COLO668 (cell line): ENCODE measurements around the gene RANBP3.

Experiments
- DNase-seq: peaks from one replicate; lab custom pipeline; 2025; ENCODE audit not compliant: unreplicated experiment; lab: John Stamatoyannopoulos, UW

RANBP3 gene

DNA sequence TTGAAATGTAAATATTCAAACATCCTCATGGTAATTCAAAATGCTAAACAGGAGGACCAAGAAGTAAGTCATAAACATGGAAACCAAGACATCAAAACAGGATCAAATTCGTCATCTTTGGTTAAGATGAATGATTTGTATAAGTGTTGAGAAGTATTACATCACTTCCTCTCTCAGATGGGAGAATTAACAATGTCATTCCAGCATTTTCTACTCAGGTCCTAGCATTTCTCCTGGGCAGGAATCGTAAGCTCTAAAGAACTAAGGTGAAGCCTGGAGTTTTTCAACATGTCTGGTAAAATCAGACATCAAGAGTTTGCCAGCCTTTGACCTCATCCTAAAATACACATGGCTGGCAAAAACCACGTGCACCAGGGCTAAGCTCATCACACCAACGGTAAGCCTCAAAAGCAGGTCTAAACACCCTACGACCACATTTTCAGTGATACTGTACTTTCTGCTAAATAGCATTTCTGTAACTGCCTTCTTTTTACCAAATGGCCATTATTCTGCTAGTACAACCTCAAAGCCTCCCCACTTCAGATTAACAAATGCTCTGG lies 24.8 kb downstream of the RANBP3 start:
- DNase-seq, result no peak

DNA sequence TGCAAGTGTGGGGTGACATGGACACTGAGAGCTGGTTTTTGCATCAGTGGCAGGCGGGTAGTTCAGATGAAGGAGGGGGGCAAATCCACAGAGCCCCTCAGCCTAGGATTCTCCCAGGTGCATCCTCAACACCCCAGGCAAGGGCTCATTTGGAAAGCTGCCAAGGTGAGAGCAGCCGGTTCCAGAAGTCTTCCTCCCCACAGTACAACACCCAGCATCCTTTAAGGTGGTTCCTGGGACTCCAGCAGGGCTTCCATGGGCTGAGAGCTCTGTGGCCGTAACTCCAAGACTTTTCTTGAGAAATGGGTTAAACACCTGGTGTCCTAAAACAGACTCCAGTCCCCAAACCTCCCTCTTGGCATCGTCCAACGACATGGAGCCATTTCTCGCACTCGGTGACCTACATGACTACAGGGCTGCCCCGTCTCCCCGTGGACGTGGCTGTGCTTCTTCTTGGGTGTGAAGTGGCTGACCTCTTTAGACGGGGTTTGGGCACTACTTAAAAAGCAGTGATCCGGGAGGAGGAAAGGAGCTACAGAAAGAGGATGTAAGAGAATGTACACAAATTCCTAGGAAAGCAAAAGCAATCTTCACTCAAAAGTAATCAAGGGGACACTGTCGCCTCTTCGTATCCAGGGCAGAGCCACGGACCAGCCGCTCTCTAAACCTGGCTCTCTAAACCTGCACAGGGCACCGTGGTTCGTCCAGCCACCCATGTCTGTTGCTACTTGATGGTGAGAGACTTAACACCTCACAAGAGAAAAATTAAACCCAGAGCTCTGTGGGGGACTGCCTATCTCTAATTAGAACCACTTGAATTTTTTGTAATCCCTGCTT lies 25.5 kb downstream of the RANBP3 start:
- DNase-seq, result peak; percentile 41

DNA sequence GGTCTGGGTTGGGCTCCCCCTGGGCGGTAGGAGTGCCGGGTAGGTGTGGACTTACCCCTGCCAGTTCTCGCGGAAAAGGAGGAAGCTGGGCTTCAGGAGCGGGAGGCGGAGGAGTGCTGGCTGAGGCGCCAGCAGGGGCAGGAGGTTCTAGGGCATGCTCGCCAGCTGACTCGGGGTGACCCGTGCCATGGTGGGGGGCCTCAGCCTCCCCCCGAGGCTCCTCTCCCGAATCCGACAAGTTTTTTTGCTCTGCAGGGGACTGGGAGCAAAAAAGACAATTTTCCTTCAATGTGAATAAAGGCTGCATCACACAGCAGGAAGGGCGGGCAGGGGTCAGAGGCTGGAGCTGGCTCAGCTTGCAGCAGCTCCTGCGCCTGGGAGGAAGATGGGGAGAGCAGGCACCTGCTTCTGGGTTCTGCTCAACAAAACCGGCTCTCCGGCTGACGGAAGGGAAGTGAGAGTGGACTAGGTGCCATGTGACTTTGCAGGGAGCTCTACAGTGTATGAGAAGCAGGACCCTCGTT lies 26.5 kb downstream of the RANBP3 start:
- peak; percentile 43 for DNase-seq

DNA sequence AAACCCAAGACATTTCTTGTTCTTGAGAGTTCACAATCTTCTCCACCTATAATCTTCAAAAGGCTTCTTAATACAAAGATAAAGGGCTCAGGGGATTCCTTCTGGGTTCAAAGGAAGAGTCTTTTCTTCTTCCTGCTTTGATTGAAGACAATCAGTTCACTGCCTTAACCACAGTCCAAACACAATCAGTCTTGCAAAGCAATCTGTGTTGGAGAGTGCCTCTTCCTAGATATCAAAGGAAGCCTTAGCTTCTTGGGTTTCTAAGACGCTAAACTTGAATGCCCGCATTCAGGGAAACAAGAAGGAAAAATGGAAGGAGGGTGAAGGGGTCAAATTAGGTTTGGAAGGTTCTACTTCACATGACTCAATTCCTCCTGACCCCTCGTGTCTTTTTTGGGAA lies 27.2 kb downstream of the RANBP3 start:
- DNase-seq, result no peak

DNA sequence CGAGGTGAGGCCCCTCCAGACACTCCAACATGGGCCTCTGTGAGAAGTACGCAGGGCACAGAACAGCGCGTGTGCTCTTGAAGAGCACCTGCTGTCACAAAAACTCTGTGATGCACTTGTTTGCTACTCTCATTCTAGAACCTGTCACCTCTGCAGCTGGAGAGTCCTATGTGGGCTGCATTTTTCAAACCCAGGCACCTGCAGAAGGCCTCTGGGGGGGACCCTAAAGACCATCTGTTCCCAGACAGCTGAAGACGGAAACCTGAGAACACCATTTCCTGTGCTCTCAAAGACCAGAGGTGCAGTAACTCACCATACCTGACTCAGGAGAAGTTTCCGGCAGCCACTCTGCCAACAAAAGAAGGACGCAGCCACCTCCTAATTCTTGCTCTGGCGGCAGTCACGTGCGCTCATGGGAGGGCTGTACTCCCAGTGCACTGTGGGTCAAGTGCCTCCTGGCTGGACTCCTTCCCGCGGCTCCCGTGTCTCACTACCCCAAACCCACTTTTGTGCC lies 28.1 kb downstream of the RANBP3 start:
- DNase-seq, result peak; percentile 77

DNA sequence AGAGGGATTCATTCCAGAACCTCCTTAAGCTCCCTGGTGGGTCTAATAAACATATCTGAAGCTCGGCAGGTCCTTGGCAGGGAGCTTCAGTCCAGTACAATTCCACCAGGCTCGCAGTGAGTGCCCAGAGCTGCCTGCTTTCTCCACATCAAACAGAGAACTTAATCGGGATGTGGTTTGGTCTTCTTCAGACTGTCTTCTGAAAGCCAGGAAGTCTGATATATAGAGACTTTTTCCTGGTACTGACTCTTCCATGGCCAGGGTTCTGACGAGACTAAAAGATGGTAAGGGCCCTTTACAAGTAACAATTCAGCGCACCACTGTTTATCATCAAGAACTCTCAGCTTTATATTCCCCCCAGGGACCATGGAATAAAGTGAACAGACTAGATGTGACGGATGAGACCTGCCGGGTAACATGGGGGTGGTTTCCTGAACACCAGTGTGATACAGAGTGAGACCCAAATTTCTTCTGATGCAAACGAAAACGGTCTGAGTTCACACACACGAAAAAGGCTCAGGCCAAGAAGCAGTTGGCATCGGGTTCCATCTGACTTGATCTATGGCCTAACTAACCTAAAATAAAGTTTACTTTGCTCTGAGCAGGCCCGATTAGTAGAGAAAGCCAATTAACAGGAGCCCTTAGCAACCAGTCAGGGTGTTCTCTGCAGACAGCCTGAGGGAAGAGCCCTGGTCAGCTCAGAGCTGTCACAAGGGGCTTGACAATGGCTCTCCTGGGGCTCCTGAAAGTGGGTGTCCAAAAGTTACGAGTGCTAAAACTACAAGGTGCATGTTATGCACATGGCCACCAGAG lies 29.0 kb downstream of the RANBP3 start:
- DNase-seq, result no peak

DNA sequence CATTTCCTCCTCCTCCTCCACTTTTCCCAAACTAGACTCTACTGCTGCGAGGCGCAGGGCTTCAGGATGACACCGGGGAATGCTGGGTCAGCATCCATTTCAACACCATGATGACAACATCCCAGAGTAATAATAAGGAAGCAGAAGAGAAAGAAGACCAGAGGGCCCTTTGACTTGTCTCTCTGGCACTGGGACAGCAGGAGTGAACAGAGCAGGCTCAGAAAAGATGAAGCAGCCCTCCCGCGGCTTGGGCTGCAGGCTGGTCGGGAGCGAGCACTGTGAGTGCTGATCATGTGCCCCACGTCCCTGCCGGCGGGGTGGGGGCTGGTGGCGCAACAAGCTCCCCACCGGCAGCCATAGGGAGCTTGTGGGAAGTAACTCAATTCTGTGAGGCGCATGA lies 30.5 kb downstream of the RANBP3 start:
- no peak for DNase-seq

DNA sequence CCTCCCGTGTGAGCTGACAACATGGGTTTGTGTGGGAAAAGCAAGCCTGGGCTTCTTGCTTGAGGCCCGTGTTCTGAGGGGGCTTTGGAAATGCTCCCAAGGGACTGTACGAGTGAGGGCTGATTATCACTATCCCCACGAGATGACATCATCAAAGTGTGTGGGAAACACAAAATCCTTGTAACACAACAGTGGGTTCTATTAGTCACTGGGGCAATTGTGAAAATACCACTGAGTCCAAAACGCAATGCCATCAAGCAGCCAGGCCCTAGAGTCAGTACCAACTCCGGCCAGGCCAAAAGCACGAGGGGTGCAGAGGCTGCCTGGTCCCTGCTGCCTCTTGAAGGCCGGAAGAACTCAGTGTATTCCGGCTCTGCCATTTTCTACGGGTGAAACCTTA lies 34.3 kb downstream of the RANBP3 start:
- DNase-seq, result no peak

DNA sequence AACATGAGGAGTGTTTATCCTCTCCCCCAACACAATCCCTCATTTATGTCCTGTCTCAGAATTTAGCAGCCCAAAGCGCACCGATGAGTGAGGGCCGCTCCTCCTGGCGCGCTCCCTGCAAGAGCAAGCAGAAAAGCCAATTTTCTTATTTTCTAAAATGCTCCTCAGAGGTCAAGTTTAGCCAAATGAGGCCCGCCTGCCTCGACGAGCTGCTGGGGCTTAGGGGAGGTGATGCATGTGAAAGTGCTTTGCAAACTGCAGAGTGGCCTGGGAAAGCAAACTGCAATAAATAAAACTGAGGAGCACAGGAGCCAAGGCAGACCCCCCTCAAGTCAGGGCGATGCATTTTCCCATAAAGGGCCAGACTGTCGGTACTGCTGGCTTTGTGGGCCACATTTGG lies 34.9 kb downstream of the RANBP3 start:
- DNase-seq, result no peak

DNA sequence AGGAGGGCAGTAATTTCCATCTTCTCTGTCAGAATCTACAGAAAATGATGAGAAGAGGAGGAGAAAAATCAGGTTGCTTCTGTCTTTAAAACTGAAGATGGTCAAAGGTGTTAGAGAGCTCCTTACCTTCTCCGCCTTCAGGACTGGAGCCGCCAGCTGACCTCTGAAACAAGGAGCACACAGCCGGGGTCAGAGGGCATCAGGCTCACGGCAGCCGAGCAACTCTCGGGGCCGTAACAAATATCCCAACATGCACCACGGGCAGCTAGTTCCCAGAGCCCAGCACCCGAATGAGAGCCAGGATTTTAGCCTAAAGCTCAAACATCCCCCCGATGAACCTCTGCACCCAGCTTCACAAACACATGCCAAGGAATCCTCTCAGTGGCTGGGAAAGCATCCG lies 36.3 kb downstream of the RANBP3 start:
- DNase-seq, result no peak

DNA sequence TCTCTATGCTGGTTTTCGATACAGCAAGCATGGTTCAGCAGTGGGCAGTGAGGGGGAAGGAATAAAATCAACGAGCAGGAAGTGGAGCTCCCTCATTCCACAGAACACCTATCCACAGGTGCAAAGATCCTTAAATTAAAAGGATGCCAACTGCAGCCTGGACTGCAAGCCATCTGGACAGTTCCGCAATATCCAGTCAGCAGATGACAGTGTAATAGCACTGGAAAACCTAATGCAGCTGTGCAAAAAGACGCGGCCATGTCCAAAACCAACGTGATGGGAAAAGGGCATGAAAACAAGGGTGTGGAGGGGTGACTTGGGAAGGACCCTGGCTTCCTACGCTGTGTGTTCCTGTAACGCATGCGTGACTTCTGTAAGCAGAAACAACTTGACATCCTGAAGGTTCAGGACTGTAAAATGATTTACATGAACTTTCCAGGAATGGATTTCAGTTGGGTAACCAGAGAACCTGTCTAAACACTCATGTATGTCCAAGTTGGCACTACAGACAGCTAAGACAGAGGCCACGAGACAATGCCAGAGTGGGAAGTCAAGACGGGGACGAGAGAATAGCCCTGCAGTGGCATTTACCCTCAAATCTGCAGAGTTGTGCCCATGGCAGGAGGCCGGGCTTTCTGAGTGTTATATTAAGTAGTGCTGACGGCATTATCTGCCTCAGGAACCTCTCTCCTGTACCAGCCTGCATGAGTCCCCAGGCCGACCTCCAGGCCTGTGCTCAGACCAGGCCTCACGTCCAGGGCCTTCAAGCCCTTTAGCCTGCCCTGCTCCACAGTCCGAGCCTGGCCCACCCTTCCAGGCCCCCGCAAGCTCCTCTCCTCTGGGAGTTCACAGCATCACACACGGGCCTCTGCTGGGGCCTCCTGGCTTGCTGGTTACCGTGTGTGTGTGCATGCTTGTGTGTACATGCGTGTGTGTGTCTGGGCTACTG lies 37.4 kb downstream of the RANBP3 start:
- DNase-seq, result no peak

DNA sequence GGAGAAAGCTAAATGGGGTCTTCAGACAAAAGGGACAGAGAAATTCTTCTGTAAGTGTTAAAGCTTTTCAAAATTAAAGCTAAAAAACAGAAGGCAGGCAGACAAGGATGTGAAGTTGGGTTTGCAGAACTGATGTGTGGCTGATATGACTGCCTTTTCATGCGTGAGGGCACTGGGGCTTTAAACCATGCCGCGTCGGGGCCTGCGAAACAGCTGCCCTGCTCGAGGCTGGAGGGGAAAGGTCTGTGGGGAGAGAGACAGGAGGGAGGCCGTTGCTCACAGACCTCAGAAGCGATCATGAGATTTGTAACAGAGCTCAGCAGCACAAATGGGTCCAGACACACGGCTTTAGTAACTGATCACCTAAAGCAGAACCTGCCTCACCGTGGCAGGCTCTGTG lies 40.4 kb downstream of the RANBP3 start:
- no peak for DNase-seq

DNA sequence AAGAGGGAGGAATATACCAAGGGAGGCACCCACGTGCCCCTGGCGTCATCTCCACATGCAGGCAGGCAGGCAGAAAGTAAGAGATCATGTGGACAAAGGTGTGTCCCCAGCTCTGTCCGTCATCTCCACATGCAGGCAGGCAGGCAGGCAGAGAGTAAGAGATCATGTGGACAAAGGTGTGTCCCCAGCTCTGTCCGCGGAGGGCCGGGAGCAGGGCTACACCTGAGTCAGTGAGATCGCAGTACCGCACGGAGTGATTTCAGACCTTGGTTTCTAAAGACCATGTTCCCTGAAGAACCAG lies 41.7 kb downstream of the RANBP3 start:
- peak; percentile 37 for DNase-seq

DNA sequence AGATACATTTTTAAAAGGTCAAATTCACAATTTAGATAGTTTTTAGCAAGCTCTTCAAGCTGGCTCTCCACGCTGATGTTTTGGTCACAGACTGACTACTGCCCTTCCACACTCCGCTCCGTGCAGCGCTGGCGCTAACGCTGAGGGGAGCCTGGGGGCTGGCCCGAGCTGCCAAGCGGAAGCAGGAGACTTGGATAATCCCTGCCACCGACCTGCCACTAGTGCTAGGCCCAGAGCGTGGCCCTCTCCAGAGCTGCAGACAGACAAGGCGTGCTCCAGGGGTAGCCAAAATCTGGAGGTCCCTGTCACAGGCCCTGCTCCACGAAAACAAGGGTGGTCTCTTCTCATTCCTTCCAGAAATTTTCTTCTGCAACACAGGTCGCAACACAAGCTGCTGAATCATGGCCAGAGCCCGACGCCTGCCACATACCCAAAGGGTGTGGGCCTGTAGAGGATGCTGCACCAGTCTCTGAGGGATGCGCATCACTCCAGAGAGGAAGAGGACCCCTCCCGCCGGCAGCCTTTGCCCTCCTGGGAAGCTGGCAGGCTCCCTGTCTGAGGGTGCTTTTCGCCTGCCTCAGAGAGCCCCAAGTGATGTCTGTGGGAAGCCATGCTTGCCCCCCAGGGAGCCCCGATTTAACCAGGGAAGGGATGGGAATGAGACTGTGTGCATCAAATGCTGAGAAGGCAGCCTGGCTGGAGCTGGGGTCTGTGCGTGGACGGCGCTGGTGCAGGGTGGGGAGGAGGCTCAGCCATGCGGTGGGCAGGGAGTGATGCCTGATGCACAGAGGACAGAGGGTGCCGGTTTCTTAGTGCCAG lies 42.3 kb downstream of the RANBP3 start:
- no peak for DNase-seq

DNA sequence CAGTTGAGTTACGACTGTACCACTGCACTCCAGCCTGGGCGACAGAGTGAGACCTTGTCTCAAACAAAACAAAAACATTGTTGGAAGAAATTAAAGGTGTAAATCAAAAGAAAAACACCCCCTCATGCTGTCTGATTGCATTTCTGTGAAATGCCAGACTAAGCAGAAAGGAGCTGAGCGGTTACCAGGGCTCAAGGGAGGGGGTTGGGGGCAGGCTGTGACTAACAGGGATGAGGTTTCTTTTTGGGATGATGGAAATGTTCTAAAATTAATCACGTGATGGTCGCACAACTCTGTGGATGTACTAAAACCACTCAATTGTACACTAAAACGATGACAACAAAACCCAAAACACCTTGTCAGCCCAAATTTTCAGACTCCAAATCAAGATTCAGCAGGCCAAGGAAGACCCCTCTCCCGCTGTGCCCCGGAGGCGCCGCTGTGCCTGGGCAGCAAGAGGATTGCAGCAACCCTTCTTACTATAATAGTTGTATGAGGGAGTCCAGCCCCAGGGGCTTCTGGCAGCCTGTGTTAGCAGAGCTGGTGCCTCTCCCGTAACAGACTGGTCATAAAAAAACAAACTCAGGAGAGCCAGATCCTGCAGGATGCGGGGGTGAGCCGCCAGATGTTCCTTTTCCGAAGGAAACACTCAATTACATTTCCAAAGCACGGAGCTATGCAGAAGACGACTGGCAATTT lies 43.0 kb downstream of the RANBP3 start:
- no peak for DNase-seq

DNA sequence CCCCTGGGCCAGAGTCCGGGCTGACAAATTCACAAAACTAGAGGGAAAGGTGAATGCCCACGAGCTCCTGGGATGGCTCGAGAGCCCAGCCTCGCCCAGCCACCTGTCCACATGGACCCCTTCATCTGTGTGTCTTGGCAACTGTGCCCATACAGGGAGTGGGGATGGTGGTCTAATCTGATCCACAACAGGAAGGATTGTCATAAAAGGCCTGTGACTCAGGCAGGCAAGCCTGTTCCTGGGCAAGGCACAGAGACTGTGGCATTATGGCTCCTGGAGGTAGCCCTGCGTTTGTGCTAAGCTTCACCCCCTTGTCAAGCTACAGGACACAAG lies 43.9 kb downstream of the RANBP3 start:
- DNase-seq, result no peak

DNA sequence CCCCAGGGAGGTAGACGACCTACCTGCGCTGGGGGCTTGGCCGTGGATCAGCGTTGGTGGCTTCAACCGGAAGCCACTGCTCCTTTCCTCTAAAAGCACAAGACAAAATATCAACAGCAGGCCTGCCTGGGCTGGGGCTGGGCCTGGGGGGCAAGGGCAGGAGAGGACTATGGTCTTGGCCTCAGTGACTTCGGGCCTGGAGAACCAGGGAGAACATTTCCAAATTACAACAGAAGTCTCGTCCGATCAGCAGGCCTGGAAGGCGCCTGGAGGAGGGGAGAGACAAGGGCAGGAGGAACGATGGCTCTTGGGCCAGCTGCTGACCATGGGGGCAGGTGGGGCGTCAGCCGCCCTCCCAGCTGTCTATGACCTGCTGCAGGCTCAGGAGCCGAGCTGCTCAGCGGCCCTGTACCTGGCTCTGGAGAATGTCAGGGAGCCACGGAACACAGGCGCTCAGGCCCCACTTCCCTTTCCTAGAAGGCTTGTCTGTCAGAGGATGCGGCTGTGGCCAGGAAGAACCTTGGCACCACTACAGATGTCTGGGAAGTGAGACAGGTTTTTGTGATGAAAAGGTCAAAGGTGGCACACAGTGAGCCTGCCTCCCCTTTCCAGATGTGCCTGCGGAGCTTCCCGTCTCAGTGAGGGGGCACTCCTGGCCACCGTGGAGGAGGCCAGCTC lies 44.4 kb downstream of the RANBP3 start:
- no peak for DNase-seq

DNA sequence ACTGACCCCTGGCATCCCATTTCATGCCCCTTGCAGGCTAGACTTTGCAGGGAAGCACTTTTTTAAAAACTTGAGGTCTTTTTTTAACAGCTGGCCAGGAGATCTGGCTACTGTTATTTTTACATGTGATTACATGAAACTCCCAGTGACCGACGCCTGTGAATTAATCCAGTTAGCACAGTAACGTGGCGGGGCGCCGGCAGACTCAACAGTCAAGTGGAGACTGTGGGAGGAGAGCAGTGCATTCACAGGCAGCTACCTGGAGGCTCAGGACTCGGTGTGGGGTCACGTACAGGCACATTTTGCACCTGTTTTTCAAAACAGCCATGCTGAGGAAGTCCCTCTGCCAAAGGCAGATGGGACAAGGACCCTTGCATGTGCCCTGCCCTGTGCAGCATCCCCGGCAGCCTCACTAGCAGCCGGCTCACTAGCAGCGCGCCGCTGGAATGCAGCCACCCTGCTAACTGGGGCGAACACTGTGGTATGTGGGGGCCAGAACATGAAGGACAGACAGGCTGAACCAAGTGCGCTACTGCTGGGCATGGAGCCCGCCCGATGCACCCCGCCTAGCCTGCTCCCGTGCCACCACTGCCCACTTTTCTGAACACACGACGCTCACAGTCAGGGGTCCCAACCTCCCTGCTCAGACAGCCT lies 45.2 kb downstream of the RANBP3 start:
- no peak for DNase-seq
